GM21576 (cell line): ENCODE results near the gene HEATR1.
"Not testable (repeated sequence)": the region's sequence is repeated elsewhere in the genome, so short reads cannot be mapped to it uniquely, and the experiment has no call there.

ENCODE experiments used
- ATAC-seq: cut with Tn5 transposase; IDR thresholded peaks from one replicate; pipeline ENCODE4 v1.9.1; 2021; ENCODE audit warnings: mild to moderate bottlenecking, moderate library complexity; ENCODE audit not compliant: unreplicated experiment

Gene HEATR1

GRCh38 chr1:236603991-236604904 is at the start of gene HEATR1:
Gene HEATR1 (minus strand): TSS chr1:236604516. CDS start chr1:236604095, 421 bp downstream.
- peak; percentile 95 for ATAC-seq

- ATAC-seq = no peak
Measured at GRCh38 chr1:236645016-236645680, 40.8 kb upstream of the HEATR1 start.

- no peak for ATAC-seq
Measured at GRCh38 chr1:236642763-236643162, 38.4 kb upstream of the HEATR1 start.

- no peak for ATAC-seq
Measured at GRCh38 chr1:236639686-236640085, 35.4 kb upstream of the HEATR1 start.

- no peak for ATAC-seq
Measured at GRCh38 chr1:236638945-236639344, 34.6 kb upstream of the HEATR1 start.

- ATAC-seq = no peak
Measured at GRCh38 chr1:236636017-236636416, 31.7 kb upstream of the HEATR1 start.

- ATAC-seq = no peak
Measured at GRCh38 chr1:236627727-236628408, 23.6 kb upstream of the HEATR1 start.

GRCh38 chr1:236623371-236624166 is 19.3 kb upstream of the HEATR1 start:
- no peak for ATAC-seq

- no peak for ATAC-seq
Measured at GRCh38 chr1:236622407-236622806, 18.1 kb upstream of the HEATR1 start.

GRCh38 chr1:236619398-236619797 is 15.1 kb upstream of the HEATR1 start:
- no peak for ATAC-seq

GRCh38 chr1:236618507-236618906 is 14.2 kb upstream of the HEATR1 start:
- no peak for ATAC-seq

GRCh38 chr1:236615399-236616148 is 11.3 kb upstream of the HEATR1 start:
- no peak for ATAC-seq

GRCh38 chr1:236612349-236612748 is 8.0 kb upstream of the HEATR1 start:
- no peak for ATAC-seq

- no peak for ATAC-seq
Measured at GRCh38 chr1:236608930-236609726, 4.8 kb upstream of the HEATR1 start.

- ATAC-seq = not testable (repeated sequence)
Measured at GRCh38 chr1:236607597-236607996, 3.3 kb upstream of the HEATR1 start.

- no peak for ATAC-seq
Measured at GRCh38 chr1:236604905-236605806, 840 bp upstream of the HEATR1 start.

- ATAC-seq = no peak
Measured at GRCh38 chr1:236602171-236602570, 2.1 kb downstream of the HEATR1 start.

GRCh38 chr1:236590553-236591150 is 13.7 kb downstream of the HEATR1 start:
- ATAC-seq = no peak
